ENCODE results near the gene CCNY.
"Not testable (repeated sequence)": the region's sequence is repeated elsewhere in the genome, so short reads cannot be mapped to it uniquely, and the experiment has no call there.

CCNY gene

GRCh38 chr10:35307297-35307696, 29.0 kb upstream of the CCNY start:
- DNase-seq (ENCODE audit: low read depth, low spot score), result no peak
- no peaks in the 10 kb centered on the region for H3K9me3 ChIP-seq (ENCODE audit: insufficient read depth, low read length)
- H3K4me3 ChIP-seq (ENCODE audit: insufficient read length, low read depth), result no peak overlapping the region
- H3K27me3 ChIP-seq (ENCODE audit: insufficient read depth, insufficient read length), result no peaks in the 10 kb centered on the region
- no peaks in the 10 kb centered on the region for H3K4me1 ChIP-seq (ENCODE audit: insufficient read depth, insufficient read length)
- H3K9ac ChIP-seq (ENCODE audit: insufficient read length, low read depth), result no peak overlapping the region
- H3K36me3 ChIP-seq (ENCODE audit: insufficient read depth, insufficient read length, low read length), result no peaks in the 10 kb centered on the region
- TF ChIP-seq ZNF274 (IDR thresholded peaks at IDR 0.05; ENCODE audit: low read depth, low read length) (no peak), YY1 (IDR thresholded peaks at IDR 0.05; ENCODE audit: insufficient read depth, insufficient read length) (no peak)

DNA sequence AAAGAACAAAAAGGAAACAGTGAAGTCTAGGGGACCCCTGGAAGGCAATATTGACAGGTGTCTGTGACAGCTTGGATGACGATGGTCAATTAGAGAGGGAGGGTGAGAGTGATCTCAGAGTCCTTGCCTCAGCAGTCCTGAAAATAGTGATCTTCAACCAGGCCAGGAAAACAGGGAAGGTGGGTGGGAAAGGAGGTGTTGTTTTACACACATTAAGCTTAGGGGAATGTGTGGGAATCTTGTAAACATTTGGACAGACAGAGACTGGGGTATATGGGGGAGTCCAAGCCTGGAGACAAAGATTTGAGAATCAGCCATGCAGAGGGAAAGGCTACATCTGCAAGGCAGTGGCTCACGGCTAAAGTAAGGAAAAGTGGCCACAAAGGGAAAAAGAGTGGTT, 27.5 kb upstream of the CCNY start:
- TF ChIP-seq ZNF274 (IDR thresholded peaks at IDR 0.05; ENCODE audit: low read depth, low read length), result no peak
- TF ChIP-seq SUZ12 (IDR thresholded peaks at IDR 0.05; ENCODE audit: extremely low read depth, insufficient read depth, insufficient read length), result no peak
- TF ChIP-seq YY1 (IDR thresholded peaks at IDR 0.05; ENCODE audit: insufficient read depth, insufficient read length), result no peak
- Histone ChIP-seq H3K36me3 (ENCODE audit: insufficient read depth, insufficient read length, low read length) (no peaks in the 10 kb centered on the region), H3K4me1 (ENCODE audit: insufficient read depth, insufficient read length) (no peaks in the 10 kb centered on the region), H3K4me3 (ENCODE audit: insufficient read length, low read depth) (no peak overlapping the region), H3K27me3 (ENCODE audit: insufficient read depth, insufficient read length) (no peaks in the 10 kb centered on the region), H3K9me3 (ENCODE audit: insufficient read depth, low read length) (no peaks in the 10 kb centered on the region), H3K9ac (ENCODE audit: insufficient read length, low read depth) (no peak overlapping the region)
- DNase-seq (ENCODE audit: low read depth, low spot score), result no peak

DNA sequence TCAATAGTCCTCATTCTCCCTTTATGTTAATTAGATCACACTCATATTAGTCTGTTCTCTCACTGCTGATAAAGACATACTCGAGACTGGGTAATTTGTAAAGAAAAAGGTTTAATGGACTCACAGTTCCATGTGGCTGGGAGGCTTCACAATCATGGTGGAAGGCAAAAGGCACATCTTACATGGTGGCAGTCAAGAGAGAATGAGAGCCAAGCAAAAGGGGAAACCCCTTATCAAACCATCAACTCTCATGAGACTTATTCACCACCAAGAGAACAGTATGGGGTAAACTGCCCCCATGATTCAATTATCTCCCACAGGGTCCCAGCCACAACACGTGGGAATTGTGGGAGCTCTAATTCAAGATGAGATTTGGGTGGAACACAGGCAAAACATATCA, 22.2 kb upstream of the CCNY start:
- not testable (repeated sequence) for DNase-seq (ENCODE audit: low read depth, low spot score); H3K9ac ChIP-seq (ENCODE audit: insufficient read length, low read depth); H3K27me3 ChIP-seq (ENCODE audit: insufficient read depth, insufficient read length); H3K4me3 ChIP-seq (ENCODE audit: insufficient read length, low read depth); H3K9me3 ChIP-seq (ENCODE audit: insufficient read depth, low read length); H3K36me3 ChIP-seq (ENCODE audit: insufficient read depth, insufficient read length, low read length); H3K4me1 ChIP-seq (ENCODE audit: insufficient read depth, insufficient read length)

- H3K4me3 ChIP-seq (ENCODE audit: insufficient read length, low read depth), result not testable (repeated sequence)
These were observed 21.1 kb upstream of the CCNY start for GRCh38 chr10:35315235-35315634.

GRCh38 chr10:35316218-35316967, 19.9 kb upstream of the CCNY start:
- H3K4me3 ChIP-seq (ENCODE audit: insufficient read length, low read depth), result no peak overlapping the region
- no peak for DNase-seq (ENCODE audit: low read depth, low spot score)
- no peaks in the 10 kb centered on the region for H3K27me3 ChIP-seq (ENCODE audit: insufficient read depth, insufficient read length)
- peaks cover 8% of the 10 kb centered on the region for H3K36me3 ChIP-seq (ENCODE audit: insufficient read depth, insufficient read length, low read length)
- H3K4me1 ChIP-seq (ENCODE audit: insufficient read depth, insufficient read length), result no peaks in the 10 kb centered on the region
- no peaks in the 10 kb centered on the region for H3K9me3 ChIP-seq (ENCODE audit: insufficient read depth, low read length)
- TF ChIP-seq YY1 (IDR thresholded peaks at IDR 0.05; ENCODE audit: insufficient read depth, insufficient read length) (no peak), ZNF274 (IDR thresholded peaks at IDR 0.05; ENCODE audit: low read depth, low read length) (no peak), SUZ12 (IDR thresholded peaks at IDR 0.05; ENCODE audit: extremely low read depth, insufficient read depth, insufficient read length) (no peak)
- H3K9ac ChIP-seq (ENCODE audit: insufficient read length, low read depth), result no peak overlapping the region

More at GRCh38 chr10:35315235-35315634, 21.1 kb upstream of the CCNY start:
- H3K9me3 ChIP-seq (ENCODE audit: insufficient read depth, low read length); H3K4me1 ChIP-seq (ENCODE audit: insufficient read depth, insufficient read length); H3K36me3 ChIP-seq (ENCODE audit: insufficient read depth, insufficient read length, low read length); H3K27me3 ChIP-seq (ENCODE audit: insufficient read depth, insufficient read length); DNase-seq (ENCODE audit: low read depth, low spot score); H3K9ac ChIP-seq (ENCODE audit: insufficient read length, low read depth): not testable (repeated sequence)

DNA sequence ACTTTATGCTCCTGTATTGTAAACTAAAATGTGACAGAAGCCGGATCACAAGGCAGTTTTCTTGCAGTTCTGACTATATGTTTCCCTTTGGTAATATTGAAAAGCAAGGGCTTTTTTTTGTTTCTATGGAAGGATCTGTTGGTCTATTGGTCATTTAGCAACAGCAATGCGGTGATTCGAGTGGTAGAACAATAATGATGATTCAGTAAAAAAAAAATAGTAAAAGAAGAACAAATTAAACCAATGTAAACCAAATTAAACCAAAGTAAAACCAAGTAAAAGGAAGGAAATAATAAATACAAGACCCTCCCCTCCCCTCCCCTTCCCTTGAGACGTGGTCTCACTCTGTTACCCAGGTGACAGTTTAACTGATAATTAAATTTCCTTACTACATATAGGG, 17.8 kb upstream of the CCNY start:
- H3K9ac ChIP-seq (ENCODE audit: insufficient read length, low read depth), result no peak overlapping the region
- H3K9me3 ChIP-seq (ENCODE audit: insufficient read depth, low read length), result no peaks in the 10 kb centered on the region
- H3K4me3 ChIP-seq (ENCODE audit: insufficient read length, low read depth), result no peak overlapping the region
- no peak for DNase-seq (ENCODE audit: low read depth, low spot score)
- no peaks in the 10 kb centered on the region for H3K27me3 ChIP-seq (ENCODE audit: insufficient read depth, insufficient read length)
- H3K4me1 ChIP-seq (ENCODE audit: insufficient read depth, insufficient read length), result no peaks in the 10 kb centered on the region
- TF ChIP-seq SUZ12 (IDR thresholded peaks at IDR 0.05; ENCODE audit: extremely low read depth, insufficient read depth, insufficient read length) (no peak), YY1 (IDR thresholded peaks at IDR 0.05; ENCODE audit: insufficient read depth, insufficient read length) (no peak), ZNF274 (IDR thresholded peaks at IDR 0.05; ENCODE audit: low read depth, low read length) (no peak)
- H3K36me3 ChIP-seq (ENCODE audit: insufficient read depth, insufficient read length, low read length), result peaks cover 8% of the 10 kb centered on the region

DNA sequence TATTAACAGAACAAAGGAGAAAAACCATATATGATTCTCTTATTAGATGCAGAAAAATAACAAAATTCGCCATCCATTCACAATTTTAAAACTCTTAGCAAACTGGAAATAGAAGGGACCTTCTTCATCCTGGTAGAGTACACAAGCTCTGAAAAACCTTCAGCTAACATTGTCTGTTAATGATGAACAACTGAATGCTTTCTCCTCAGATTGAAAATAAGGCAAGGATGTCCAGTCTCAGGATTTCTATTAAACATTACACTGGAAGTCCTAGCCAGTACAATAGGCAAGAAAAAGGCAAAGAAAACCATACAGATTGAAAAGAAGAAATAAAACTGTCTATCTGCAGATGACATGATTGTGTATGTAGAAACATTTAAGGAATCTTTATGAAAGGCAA, 16.0 kb upstream of the CCNY start:
- no peaks in the 10 kb centered on the region for H3K4me1 ChIP-seq (ENCODE audit: insufficient read depth, insufficient read length)
- TF ChIP-seq ZNF274 (IDR thresholded peaks at IDR 0.05; ENCODE audit: low read depth, low read length) (no peak), SUZ12 (IDR thresholded peaks at IDR 0.05; ENCODE audit: extremely low read depth, insufficient read depth, insufficient read length) (no peak), YY1 (IDR thresholded peaks at IDR 0.05; ENCODE audit: insufficient read depth, insufficient read length) (no peak)
- no peaks in the 10 kb centered on the region for H3K27me3 ChIP-seq (ENCODE audit: insufficient read depth, insufficient read length)
- H3K9ac ChIP-seq (ENCODE audit: insufficient read length, low read depth), result no peak overlapping the region
- DNase-seq (ENCODE audit: low read depth, low spot score), result no peak
- no peaks in the 10 kb centered on the region for H3K9me3 ChIP-seq (ENCODE audit: insufficient read depth, low read length)
- peaks cover 8% of the 10 kb centered on the region for H3K36me3 ChIP-seq (ENCODE audit: insufficient read depth, insufficient read length, low read length)
- no peak overlapping the region for H3K4me3 ChIP-seq (ENCODE audit: insufficient read length, low read depth)

- TF ChIP-seq SUZ12 (IDR thresholded peaks at IDR 0.05; ENCODE audit: extremely low read depth, insufficient read depth, insufficient read length) (no peak), YY1 (IDR thresholded peaks at IDR 0.05; ENCODE audit: insufficient read depth, insufficient read length) (no peak), ZNF274 (IDR thresholded peaks at IDR 0.05; ENCODE audit: low read depth, low read length) (no peak)
- H3K4me3 ChIP-seq (ENCODE audit: insufficient read length, low read depth), result no peak overlapping the region
- H3K9ac ChIP-seq (ENCODE audit: insufficient read length, low read depth), result no peak overlapping the region
- H3K4me1 ChIP-seq (ENCODE audit: insufficient read depth, insufficient read length), result no peaks in the 10 kb centered on the region
- no peaks in the 10 kb centered on the region for H3K9me3 ChIP-seq (ENCODE audit: insufficient read depth, low read length)
- peaks cover 6% of the 10 kb centered on the region for H3K36me3 ChIP-seq (ENCODE audit: insufficient read depth, insufficient read length, low read length)
- DNase-seq (ENCODE audit: low read depth, low spot score), result no peak
- no peaks in the 10 kb centered on the region for H3K27me3 ChIP-seq (ENCODE audit: insufficient read depth, insufficient read length)
These were observed 13.7 kb upstream of the CCNY start for GRCh38 chr10:35322636-35323035.
